Measurements from ENCODE around the gene UPK3B. TPM values are rescaled to one million over a fixed set of nuclear protein-coding genes. Genes with fewer than 3 reads are reported as not detected.
"Not testable (repeated sequence)": the region's sequence is repeated elsewhere in the genome, so short reads cannot be mapped to it uniquely, and the experiment has no call there.

The UPK3B gene
- total RNA-seq, 4 donors from 2014 or later = 9.2 to 34.9 (median 23.8) TPM

DNA sequence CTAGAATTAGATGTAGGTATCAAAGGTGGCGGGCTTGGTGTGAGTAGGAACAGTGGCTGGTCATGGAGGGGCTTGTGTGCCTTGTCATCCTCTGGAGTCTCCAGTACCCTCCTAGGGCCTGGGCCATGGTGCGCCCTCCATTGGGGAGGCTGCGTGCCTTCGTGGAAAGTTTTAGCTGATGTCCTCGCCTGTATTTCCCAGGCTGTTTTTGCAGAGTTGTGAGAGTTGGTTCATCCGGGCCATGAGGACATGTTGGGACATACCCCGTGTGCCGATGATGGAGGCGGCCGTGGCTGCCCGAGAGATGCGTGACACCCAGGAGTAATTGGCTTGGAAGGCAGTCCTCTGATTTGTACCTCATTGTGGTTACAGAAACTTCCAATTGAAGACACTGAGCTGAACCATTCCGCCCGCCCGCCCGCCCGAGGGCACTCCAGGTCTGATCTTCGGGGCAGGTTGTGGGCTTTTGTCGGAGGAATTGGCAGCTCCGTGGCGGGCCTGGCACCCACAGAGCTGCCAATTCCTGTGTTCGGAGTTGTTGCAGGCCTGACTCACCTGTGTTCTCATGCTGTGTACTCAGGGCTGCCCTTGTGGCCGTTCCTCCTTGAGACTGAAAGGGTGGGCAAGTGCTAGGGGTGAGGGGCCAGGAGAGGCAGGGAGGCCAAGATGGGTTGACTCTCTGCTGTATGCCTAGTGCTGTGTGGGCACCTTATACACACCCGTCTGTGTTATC, 33.4 kb upstream of the UPK3B start:
- H3K27ac ChIP-seq = peak overlapping the region in 2 of 4 donors; percentile 39 to 61
- H3K27me3 ChIP-seq; intact Hi-C loops (cut with DNase I); DNase-seq; H3K4me3 ChIP-seq; H3K9me3 ChIP-seq: not testable (repeated sequence)
- WGBS, 2 donors = 55% methylated on average over 5 of the region's 24 CpGs; no CpG with 5 or more reads in 1 of the 2 donors
- peaks cover 0 to 39% (median 0%) of the 10 kb centered on the region in 3 donors for H3K4me1 ChIP-seq
- peaks cover 0 to 32% (median 0%) of the 10 kb centered on the region in 3 donors for H3K36me3 ChIP-seq

DNA sequence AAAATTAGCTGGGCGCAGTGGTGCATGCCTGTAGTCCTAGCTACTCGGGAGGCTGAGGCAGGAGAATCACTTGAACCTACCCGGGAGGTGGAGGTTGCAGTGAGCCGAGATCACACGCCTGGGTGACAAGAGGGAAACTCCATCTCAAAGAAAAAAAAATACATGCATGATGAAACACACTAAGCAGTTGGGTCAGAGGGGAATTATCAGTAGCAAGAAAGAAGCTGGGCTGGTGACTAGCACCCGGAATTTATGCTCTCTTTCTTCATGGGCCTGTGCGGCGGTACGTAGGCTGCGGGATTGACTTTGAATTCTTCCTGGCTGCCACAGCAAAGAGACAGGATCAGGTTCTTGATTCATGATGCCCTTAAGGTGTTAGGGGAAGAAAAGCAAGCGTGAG, 30.7 kb upstream of the UPK3B start:
- 46% methylated on average over 6 of the region's 11 CpGs; no CpG with 5 or more reads in 1 of the 2 donors for WGBS, 2 donors
- H3K36me3 ChIP-seq = peaks cover 0 to 48% (median 11%) of the 10 kb centered on the region in 3 donors
- intact Hi-C loops (cut with DNase I) = not testable (repeated sequence)

DNA sequence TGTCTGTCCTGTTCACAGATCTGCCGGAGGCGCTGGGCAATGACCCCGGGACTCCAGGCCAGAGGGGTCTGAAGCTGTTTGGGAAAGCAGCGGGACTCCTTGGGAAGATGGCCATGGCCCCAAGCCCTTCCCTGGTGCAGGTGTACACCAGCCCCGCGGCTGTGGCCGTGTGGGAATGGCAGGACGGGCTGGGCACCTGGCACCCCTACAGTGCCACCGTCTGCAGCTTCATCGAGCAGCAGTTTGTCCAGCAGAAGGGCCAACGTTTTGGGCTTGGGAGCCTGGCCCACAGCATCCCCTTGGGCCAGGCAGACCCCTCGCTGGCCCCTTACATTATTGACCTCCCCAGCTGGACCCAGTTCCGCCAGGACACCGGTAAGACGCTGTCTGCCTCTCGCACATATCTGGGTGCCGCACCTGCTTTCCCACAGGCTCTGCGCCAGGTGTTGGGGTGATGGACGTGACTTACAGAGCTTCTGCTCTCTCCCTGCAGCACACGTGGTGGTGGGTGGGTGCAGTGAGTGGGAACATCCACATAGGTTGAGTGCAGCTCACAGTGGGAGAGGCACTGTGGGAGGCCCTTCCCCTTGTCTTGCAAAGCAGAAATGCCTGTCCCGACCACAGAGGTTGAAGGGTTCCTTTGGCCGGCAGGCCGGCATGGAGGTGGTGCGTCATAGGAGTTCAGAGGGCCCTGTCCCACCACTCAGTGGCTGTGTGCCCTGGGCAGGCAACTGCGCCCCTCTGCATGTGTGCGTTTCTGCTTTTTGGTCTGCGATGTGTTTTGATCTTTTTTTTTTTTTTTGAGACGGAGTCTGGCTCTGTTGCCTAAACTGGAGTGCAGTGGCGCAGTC, 29.7 kb upstream of the UPK3B start:
- H3K9me3 ChIP-seq; H3K4me3 ChIP-seq; H3K27me3 ChIP-seq; DNase-seq; intact Hi-C loops (cut with DNase I): not testable (repeated sequence)
- 67 to 90% methylated on average over 5 to 9 of the region's 29 CpGs for WGBS, 2 donors
- H3K4me1 ChIP-seq = peaks cover 0 to 29% (median 0%) of the 10 kb centered on the region in 3 donors
- peaks cover 0 to 48% (median 11%) of the 10 kb centered on the region in 3 donors for H3K36me3 ChIP-seq
- peak overlapping the region in 1 of 4 donors; percentile 6 for H3K27ac ChIP-seq

More for the DNA sequence above, 30.7 kb upstream of the UPK3B start:
- not testable (repeated sequence) for DNase-seq, H3K4me3 ChIP-seq, H3K27me3 ChIP-seq, H3K9me3 ChIP-seq
- H3K27ac ChIP-seq = peak overlapping the region in 1 of 4 donors; percentile 11
- peaks cover 0 to 34% (median 0%) of the 10 kb centered on the region in 3 donors for H3K4me1 ChIP-seq

DNA sequence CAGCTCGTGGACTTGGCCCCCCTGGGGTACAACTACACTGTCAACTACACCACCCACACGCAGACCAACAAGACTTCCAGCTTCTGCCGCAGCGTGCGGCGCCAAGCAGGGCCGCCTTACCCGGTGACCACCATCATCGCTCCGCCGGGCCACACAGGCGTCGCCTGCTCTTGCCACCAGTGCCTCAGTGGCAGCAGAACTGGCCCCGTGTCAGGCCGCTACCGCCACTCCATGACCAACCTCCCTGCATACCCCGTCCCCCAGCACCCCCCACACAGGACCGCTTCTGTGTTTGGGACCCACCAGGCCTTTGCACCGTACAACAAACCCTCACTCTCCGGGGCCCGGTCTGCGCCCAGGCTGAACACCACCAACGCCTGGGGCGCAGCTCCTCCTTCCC, 27.7 kb upstream of the UPK3B start:
- H3K27ac ChIP-seq; intact Hi-C loops (cut with DNase I); H3K4me3 ChIP-seq; DNase-seq; H3K27me3 ChIP-seq; H3K9me3 ChIP-seq: not testable (repeated sequence)
- Histone ChIP-seq H3K36me3 (peaks cover 0 to 48% (median 11%) of the 10 kb centered on the region in 3 donors), H3K4me1 (peaks cover 0 to 22% (median 0%) of the 10 kb centered on the region in 3 donors)
- 93 to 99% methylated on average over 9 to 17 of the region's 24 CpGs for WGBS, 2 donors

DNA sequence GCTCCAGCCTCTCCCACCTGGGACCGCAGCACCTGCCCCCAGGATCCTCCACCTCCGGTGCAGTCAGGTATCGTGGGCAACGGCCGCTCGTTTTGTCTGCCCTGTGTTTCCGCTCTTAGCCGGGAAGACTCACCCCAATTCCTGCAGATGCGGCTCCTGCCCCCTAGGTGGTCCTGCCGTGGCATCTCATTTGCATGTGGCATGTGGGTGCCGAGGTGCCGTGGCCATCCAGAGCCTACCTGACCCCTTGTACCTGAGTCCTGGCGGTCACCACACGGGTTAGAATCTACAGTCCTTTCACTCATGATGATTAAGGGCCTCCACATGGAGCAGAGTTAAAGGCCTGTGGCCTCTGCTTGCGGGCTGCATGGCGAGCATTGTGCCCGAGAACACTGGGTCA, 27.3 kb upstream of the UPK3B start:
- H3K27ac ChIP-seq; H3K27me3 ChIP-seq; DNase-seq; intact Hi-C loops (cut with DNase I); H3K4me3 ChIP-seq; H3K9me3 ChIP-seq: not testable (repeated sequence)
- Histone ChIP-seq H3K4me1 (peaks cover 0 to 22% (median 0%) of the 10 kb centered on the region in 3 donors), H3K36me3 (peaks cover 0 to 48% (median 11%) of the 10 kb centered on the region in 3 donors)
- 94 to 100% methylated on average over 2 to 9 of the region's 17 CpGs for WGBS, 2 donors

DNA sequence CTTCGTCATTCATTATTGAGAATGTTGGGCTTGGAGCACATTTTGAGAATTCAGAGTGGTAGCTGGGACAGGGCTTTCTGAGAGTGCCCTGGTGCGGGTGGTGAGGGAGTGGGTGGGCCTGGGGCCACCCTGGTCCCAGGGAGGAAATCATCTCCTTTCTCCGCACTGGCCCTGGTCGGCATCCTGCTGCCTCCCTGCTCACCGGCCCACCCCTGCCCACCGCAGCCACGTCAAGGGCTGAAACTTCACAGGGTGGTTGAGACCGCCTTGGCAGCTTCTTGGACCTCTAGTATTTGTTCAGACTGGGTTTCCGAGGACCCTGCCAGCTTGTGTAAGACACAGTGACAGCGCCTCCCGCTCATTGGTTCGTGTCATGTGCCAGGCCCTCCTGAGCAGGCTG, 25.9 kb upstream of the UPK3B start:
- H3K9me3 ChIP-seq; DNase-seq; intact Hi-C loops (cut with DNase I); H3K4me3 ChIP-seq; H3K27ac ChIP-seq; H3K27me3 ChIP-seq: not testable (repeated sequence)
- WGBS, 2 donors = no CpG with 5 or more reads among the region's 12 CpGs
- Histone ChIP-seq H3K4me1 (peaks cover 0 to 19% (median 0%) of the 10 kb centered on the region in 3 donors), H3K36me3 (peaks cover 0 to 45% (median 11%) of the 10 kb centered on the region in 3 donors)

DNA sequence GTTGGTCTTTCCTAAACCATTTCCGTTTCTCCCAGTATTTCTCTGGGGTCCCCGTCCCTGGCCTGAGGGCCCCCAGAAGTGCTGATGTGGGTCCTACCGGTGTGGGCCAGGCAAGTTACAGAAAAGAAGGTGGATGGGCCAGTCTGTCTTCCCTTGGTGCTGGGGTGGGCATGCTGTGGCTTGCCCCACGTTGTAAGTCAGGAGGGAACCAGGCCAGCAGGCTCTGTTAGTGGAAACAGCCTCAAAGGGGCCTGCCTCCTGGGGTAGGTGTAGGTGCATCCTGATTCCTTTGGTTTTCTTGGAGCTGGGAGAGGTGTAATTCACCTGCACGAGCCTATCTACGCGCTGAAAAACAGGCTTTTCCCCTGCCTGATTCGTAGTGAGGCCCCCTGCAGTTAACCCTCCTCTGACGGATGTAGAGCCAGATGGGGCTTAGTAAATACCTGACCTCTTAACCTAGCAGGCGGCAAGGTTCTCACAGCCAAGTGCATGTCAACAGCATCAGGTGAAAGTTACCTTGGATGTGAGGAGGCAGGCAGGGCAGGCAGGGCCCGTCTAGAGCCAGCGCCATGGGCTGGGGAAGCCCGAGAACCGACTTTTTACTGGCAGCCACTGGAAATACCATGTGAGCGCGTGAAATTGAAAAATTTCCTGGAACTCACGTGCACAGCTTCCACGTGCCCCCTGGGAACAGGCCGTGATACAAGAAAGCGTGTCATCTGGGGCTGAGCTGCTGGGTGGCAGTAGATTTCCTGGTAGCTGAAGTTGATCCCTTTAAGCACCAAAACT, 24.3 kb upstream of the UPK3B start:
- intact Hi-C loops (cut with DNase I); DNase-seq; H3K4me3 ChIP-seq; H3K4me1 ChIP-seq; H3K9me3 ChIP-seq; H3K27me3 ChIP-seq: not testable (repeated sequence)
- WGBS, 2 donors = no CpG with 5 or more reads among the region's 20 CpGs
- Histone ChIP-seq H3K36me3 (peaks cover 0 to 33% (median 11%) of the 10 kb centered on the region in 3 donors), H3K27ac (peak overlapping the region in 1 of 4 donors; percentile 42)

DNA sequence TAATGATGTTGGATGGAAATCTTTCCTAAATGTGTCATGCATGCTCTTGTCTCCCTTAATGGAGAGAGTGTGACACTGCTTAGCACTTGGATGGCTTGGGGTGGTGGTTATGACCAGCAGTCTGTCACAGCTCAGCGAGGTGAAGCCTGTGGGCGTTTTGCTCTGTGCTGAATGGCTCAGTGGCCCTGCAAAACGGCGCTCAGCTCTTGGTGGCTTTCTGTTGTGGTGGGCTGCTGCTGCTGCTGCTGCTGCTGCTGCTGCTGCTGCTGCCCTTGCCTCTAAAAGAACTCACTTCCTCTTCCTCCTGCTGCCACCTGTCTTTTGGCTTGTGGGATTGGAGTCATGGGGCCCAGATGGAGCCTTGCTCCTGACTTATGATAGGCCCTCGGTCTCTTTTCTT, 23.7 kb upstream of the UPK3B start:
- H3K36me3 ChIP-seq = peaks cover 0 to 33% (median 11%) of the 10 kb centered on the region in 3 donors
- H3K27ac ChIP-seq; DNase-seq; H3K27me3 ChIP-seq; H3K9me3 ChIP-seq; H3K4me1 ChIP-seq; intact Hi-C loops (cut with DNase I); H3K4me3 ChIP-seq: not testable (repeated sequence)
- WGBS, 2 donors = no CpG with 5 or more reads among the region's 5 CpGs

DNA sequence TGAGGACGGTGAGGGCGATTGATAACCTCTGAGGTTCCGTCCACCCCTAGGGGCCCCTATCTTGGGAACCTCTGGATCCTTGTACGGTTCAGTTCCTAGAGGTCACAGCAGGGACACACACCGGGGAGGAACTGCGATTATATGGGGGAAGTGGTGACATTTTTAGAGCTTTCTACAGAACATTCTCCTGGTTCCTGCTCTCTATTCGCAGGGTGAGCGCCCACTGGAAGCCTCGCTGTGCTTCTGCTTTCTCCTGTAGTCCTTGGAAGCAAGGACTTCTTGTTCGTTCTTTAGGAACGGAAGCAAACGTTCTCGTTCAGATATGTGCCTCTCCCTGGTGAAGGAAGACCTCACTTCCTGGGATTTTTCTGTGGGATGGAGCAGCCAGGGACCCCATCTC, 22.4 kb upstream of the UPK3B start:
- DNase-seq; H3K27ac ChIP-seq; H3K4me3 ChIP-seq; intact Hi-C loops (cut with DNase I); H3K4me1 ChIP-seq; H3K27me3 ChIP-seq; H3K9me3 ChIP-seq: not testable (repeated sequence)
- WGBS, 2 donors = 100% methylated on average over 1 of the region's 13 CpGs; no CpG with 5 or more reads in 1 of the 2 donors
- peaks cover 0 to 27% (median 4%) of the 10 kb centered on the region in 3 donors for H3K36me3 ChIP-seq

DNA sequence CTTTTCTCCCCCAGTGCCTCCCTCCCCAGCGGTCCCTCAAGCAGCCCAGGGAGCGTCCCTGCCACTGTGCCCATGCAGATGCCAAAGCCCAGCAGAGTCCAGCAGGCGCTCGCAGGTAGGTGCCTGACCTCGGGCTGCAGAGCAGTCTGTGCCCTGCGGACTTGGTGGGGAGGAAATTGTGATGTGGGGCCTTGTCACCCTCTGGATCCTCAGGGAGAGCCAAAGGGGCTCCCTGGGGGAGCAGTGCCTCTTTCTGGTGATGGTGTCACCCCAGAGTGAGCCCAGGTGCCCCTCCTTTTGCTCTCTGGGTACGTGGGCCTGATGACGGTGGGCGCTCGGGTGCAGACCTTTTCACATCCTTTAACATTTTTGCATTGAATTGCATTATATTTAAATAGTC, 18.2 kb upstream of the UPK3B start:
- H3K4me1 ChIP-seq; H3K4me3 ChIP-seq; H3K27me3 ChIP-seq; intact Hi-C loops (cut with DNase I); H3K27ac ChIP-seq; H3K9me3 ChIP-seq; DNase-seq: not testable (repeated sequence)
- peaks cover 0 to 39% (median 0%) of the 10 kb centered on the region in 3 donors for H3K36me3 ChIP-seq
- no CpG with 5 or more reads among the region's 10 CpGs for WGBS, 2 donors

DNA sequence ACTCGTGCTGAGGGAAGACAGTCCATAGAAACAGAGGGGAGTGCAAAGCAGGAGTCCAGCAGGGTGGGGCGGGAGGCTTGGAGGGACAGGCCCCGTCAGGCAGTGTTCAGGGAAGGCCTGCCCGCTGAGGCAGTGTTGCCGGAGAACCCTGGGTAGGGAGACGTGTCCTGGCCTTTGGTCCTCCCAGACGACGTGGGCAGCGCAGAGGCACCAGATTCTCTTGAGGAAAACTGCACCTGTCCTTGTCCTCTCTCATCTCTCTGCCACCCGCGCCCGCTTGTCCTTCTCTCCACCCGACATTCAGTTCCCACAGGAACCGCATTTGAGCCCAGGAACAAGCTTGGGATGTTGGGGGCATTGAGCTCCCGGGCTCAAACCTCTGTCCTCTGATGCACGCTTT, 14.6 kb upstream of the UPK3B start:
- H3K27me3 ChIP-seq; DNase-seq; intact Hi-C loops (cut with DNase I); H3K9me3 ChIP-seq; H3K27ac ChIP-seq; H3K4me1 ChIP-seq; H3K4me3 ChIP-seq: not testable (repeated sequence)
- peaks cover 0 to 37% (median 0%) of the 10 kb centered on the region in 3 donors for H3K36me3 ChIP-seq
- WGBS, 2 donors = no CpG with 5 or more reads among the region's 16 CpGs

DNA sequence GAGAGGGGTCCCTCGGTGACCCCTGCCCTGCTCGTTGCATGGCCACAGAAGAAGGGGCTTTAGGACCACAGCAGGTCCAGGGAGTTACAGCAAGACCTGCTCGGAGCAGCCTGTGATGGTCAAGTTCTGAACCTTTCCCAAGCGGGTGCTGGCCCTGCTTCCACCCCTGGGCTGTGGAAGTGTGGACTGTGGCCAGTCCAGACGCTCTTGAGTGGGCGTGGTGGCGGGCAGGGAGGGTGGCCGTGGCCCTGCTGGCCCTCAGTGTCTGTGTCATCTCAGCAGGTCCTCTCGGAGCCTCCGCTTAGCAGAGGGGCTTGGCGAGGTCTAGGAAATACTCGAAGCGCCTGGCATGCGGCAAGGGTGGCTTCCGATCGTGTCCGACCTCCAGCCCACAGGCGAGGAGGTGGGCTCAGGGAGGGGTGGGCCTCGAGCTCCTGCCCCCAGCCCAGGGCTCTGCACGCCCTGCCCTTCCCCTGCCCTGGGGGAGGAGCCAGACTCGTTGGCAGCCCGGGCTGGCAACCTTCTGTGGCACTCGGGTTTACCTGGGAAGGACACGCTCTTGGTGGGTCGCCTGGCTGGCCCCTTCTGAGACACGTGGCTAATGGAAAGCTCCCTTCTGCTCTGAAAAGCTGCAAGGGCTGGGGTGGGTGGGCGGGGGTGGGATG, 12.3 kb upstream of the UPK3B start:
- DNase-seq; H3K4me3 ChIP-seq; H3K4me1 ChIP-seq; H3K9me3 ChIP-seq; H3K27me3 ChIP-seq; intact Hi-C loops (cut with DNase I); H3K27ac ChIP-seq: not testable (repeated sequence)
- WGBS, 2 donors = no CpG with 5 or more reads among the region's 27 CpGs
- H3K36me3 ChIP-seq = peaks cover 0 to 43% (median 8%) of the 10 kb centered on the region in 3 donors
